ENCODE measurements around the gene UNC119B.

The UNC119B gene

DNA sequence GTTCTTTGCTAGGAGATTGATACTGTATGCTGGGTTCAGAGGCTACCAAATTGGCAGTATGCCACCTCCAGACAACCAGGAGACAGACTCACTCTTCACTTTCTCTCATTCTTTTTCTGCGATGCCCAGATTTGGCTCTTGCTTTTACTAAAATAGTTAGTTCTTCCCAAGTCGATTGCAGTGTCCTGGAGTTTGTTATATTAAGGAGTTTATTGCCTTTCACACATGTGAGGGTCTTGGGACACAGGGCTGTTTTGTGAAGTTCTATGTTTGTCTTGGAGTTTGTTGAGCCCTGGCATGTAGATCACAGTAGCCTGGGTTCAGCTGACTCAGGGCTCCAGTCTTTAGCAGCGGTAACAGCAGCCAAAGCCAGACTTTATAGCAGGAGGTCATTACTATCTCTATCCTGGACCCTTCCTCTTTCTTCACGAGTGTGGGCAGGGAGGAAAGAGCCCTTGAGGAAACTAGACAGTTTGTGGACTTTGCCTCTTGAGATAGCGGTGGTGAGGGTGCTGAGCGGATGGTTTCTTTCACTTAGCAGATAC is 21.7 kb upstream of the UNC119B start:
- DNase-seq: no peak

- DNase-seq: no peak
Observed at GRCh38 chr12:120689397-120690082, 20.7 kb upstream of the UNC119B start.

GRCh38 chr12:120690083-120690450 is 20.2 kb upstream of the UNC119B start:
- DNase-seq: no peak

GRCh38 chr12:120690978-120691377 is 19.3 kb upstream of the UNC119B start:
- no peak for DNase-seq

DNA sequence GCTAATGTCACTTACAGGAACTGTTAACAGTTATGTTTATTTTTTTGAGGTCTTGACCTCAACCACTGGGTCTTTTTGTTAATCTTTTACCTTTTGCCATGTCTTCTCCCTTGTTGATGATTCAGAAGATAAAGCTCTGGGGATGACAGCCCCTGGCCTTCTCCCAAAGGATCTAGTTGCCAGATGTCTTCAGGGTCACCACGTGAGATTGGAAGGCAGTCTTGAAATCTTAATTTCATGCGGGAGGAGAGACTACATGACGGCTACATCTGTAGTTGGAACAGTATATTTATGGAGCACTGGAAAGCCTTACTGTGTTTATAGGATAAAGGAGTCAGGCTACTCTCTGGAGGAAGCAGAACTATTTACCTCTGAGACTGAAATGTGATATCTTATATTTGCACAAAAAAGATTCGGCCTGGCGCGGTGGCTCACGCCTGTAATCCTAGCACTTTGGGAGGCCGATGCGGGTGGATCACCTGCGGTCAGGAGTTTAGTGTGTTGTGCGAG is 17.7 kb upstream of the UNC119B start:
- no peak for DNase-seq

DNA sequence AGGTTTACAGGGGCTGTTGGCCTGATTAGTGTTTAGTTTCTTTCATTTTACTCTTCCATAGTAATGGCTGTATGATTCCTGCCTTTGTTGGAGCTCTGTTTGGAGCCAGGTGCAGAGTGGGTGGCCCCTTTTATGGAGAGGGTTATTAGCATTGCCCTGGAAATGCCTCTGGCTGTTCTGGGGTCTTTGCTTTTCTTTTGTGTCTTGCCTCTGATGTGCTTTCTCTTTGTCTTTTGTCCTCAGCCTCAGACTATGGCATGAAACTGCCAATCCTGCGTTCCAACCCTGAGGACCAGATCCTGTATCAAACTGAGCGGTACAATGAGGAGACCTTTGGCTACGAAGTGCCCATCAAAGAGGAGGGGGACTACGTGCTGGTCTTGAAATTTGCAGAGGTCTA is 16.4 kb upstream of the UNC119B start:
- DNase-seq: no peak

DNA sequence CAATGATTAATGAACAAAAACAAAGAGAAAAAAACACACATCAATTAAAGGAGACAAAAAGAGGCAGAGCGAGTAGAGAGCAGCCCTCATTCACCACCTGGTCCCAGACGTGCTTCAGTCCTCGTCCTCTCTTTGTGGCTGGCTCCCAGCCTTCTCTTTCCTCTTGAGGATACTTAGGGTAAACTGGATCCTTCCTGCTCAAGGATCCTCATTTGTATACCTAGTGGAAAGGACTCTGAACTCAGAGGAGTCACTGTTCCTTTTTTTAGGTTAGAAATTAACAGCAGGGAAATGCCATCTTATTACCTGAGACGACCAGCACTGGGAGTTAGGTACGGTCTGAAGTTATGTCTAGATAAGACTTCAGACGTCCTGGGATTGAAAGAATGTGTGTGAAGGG is 13.6 kb upstream of the UNC119B start:
- DNase-seq: no peak

DNA sequence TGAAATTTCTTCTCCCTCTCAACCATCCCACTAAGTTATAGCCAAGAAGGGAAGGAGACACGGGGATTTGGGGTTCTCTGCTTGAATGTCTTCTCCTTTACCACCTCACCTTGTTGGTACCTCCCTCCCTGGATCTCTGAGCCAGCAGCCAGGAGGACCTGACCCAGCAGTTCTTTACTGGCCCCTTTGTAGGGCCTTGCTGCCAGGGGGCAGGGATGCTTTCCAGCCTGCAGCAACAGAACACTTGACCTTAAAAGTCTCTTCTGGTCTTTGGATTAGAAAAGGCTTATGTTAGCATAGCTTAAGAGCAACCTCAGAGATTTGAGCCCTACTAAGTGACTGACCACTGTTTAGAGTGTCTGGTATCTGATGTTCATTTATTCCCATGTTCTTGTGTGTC is 12.9 kb upstream of the UNC119B start:
- DNase-seq: no peak

- no peak for DNase-seq
Observed at GRCh38 chr12:120698665-120699064, 11.6 kb upstream of the UNC119B start.

DNA sequence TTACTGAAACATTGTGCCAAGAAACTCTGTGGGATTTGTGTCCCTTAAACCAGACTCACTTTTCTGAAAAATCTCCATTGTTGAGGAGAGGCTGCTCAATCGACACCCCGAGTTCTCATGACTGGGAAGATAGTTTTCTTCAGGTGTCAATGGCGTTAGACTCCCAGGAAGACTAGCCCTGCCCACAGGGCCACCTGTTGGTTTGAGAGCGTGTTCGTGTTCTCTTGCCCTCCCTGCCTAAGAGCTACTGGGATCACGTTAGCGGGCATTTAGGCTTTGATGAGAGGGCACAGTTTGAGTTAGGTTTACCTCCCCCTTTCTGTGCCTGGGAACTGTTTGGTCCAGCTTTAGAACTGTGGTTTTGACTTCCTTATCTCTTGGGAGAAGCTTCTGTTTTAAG is 10.7 kb upstream of the UNC119B start:
- DNase-seq: no peak

- DNase-seq: no peak
Observed at GRCh38 chr12:120700886-120701285, 9.4 kb upstream of the UNC119B start.

GRCh38 chr12:120702637-120703036 is 7.6 kb upstream of the UNC119B start:
- no peak for DNase-seq

GRCh38 chr12:120703311-120703942 is 6.8 kb upstream of the UNC119B start:
- no peak for DNase-seq

DNA sequence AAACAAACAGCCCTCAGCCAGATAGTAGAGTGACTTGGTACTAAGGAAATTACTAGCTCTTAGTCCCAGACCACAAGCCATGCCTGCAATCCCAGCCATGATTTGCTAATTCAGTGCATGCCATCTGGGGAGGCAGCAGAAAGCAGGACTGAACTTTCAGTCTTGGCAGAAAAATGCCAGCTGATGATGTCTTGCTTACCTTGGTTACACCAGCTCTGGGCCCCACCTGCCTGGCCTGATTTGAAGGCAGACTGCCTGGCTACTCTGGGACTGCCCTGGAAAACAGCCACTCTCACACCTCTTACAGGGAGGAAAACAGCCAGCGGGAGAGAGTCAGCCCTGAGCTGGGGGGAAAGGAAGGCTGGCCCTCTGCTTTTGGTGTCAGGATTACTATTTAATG is 4.6 kb upstream of the UNC119B start:
- DNase-seq: no peak

DNA sequence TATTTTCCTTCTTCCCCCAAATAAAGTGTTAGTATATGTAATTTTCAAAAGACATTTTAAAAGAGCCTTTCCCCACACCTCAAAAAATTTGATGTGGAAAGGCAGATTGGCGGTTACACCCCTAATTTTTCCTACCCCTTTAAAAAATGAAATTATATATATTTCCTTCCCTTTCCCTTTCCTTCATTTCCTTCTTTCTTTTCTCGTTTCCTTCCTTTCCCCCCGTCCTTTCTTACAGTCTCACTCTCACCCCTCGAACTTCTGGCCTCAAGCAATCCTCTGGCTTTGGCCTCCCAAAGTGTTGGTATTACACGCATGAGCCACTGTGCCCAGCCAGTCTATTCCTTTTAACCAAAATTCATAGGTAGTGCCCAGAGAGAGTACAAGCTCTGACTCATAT is 4.2 kb upstream of the UNC119B start:
- no peak for DNase-seq

- DNase-seq: no peak
Observed at GRCh38 chr12:120708651-120709050, 1.6 kb upstream of the UNC119B start.

- no peak for DNase-seq
Observed at GRCh38 chr12:120710805-120711296, 593 bp downstream of the UNC119B start.

DNA sequence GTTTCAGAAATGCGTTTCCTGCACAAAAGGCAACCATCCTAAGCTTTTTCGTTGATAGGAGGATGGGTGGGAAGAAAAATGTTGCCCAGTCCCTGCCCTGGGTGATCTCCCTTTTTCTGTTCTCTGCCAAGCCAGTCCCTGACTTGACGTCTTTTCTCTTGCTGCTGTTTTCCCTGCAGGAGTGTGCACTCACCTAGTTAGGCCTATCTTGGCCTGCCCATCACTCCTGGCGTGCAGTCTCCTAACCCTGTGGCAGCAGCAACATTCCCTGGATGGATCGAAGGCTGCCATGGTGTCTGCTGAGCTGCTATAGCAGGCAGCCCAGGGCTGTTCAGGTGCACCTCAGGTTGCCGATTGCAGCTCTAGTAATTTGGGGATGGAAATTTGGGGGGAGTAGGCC is 1.2 kb downstream of the UNC119B start:
- no peak for DNase-seq

DNA sequence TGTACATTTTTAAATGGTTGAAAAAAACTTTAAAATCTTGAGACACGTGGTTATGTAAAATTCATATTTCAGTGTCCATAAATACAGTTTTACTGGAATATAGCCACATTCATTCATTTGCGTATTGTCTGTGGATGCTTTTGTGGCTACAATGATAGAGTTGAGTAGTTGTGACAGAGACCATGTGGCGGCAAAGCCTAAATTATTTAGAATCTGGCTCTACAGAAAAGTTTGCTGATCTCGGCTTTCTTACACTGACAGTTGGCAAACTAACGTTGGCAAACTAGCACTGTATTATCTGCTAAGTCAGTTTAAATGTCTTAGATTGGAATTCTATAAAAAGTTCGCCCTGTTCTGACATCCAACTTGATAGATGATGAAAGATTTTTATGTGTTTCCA is 2.4 kb downstream of the UNC119B start:
- DNase-seq: no peak

GRCh38 chr12:120713861-120714482 is 3.7 kb downstream of the UNC119B start:
- peak; percentile 75 for DNase-seq

- no peak for DNase-seq
Observed at GRCh38 chr12:120718055-120718454, 7.8 kb downstream of the UNC119B start.

DNA sequence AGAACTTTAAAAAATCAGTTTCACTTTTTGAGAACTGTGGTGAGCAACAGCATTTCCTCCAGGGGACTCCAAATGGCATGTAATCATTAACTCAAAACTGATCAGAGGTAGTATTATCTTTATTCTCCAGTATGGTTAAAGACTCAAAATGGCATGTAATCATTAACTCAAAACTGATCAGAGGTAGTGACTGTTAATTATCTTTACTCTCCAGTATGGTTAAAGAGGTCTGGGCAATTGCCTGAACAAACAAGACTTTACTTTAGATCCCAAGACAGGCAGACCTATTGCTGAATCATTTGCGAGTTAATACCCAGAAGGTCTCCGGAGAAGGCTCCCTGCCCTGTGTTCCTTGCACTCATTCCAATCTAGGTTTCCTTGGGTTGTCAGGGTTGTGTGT is 8.8 kb downstream of the UNC119B start:
- no peak for DNase-seq

GRCh38 chr12:120719496-120720233 is 9.4 kb downstream of the UNC119B start:
- DNase-seq: no peak
